Astrocyte of the spinal cord (primary cell): ENCODE results near the gene GID8.

Experiments used
- DNase-seq: peaks from one replicate; pipeline ENCODE4 v3.0.0; 2011; ENCODE audit warnings: low read depth, low spot score
- H3K4me3 ChIP-seq: 2 replicates; pipeline ENCODE4 v1.5.1; 2011; ENCODE audit warnings: low read depth, mild to moderate bottlenecking, low read length, moderate library complexity
- CTCF ChIP-seq: IDR thresholded peaks from 2 replicates; pipeline ENCODE4 v1.5.1; 2012; ENCODE audit warnings: low read depth, mild to moderate bottlenecking, low read length, inconsistent platforms
- in situ Hi-C: cut with HindIII; loops from 2 replicates; pipeline ENCODE4 v1.10.0; 2017; ENCODE audit warnings: low sequenced_read_pairs

GID8 gene

DNA sequence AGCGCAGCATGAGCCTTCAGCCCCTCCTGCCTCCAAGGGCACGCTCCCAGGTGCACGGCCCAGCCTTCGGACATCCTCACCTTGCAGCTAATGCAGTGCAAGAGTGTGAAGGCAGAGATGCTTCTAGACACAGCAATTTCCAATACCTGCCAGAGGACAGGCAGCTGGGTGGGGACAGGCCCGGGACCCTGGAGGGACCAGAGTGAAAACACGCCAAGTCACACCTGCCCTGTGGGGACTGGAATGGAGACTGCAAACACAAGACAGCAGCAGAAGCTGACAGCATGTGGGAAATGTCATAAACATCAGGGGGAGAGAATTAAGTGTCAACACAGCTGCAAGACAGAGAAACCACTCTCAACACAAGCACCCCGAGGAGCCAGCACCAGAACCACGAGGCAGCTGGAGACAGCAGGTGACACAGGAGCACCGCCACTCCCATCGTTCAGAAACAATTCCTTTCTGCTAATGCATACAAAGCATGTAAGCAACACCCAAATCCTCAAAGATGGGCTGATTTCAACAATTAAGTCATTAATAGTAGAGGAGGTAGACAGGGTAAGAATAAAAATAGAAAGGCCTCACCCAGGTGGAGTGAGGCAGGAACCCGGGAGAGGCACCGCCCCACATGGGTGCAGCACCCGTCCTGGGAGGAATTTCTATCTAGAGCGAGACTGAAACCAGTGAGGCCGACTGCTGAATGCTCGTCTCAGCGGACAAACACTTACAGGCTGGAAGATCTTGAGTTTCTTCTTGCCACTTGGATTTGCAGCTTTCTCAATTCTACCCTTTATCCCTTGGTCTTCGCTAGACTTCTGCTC is 28.8 kb upstream of the GID8 start:
- no peak for TF ChIP-seq CTCF
- no peak overlapping the region for H3K4me3 ChIP-seq
- in situ Hi-C loops, result no loop called here
- DNase-seq, result no peak

DNA sequence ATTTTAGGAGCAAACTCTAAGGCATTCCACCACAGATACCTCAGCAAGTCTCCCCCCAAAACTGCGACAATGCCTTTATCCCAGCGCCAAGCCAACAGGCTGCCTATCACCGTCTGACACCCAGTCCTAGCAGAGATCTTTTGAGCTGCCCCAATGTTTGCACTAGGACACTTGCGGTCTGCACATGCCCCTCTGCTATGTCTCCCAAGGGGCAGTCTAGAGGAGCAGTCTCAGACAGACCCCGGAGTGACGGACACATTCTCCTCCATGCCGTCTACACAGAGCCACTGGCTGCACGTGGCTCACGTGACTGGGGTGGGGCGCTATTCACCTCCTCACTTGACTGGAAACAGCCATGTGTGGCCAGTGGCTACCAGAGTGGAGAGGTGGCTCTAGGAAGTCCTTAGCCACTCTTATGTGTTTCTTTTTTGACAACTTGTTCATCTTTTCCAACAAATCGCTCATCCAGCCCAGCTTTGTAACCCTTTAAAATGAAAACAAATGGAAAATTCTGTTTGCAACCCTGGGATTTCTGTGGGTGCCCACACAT is 27.7 kb upstream of the GID8 start:
- no peak overlapping the region for H3K4me3 ChIP-seq
- in situ Hi-C loops, result no loop called here
- no peak for DNase-seq
- TF ChIP-seq CTCF, result no peak

DNA sequence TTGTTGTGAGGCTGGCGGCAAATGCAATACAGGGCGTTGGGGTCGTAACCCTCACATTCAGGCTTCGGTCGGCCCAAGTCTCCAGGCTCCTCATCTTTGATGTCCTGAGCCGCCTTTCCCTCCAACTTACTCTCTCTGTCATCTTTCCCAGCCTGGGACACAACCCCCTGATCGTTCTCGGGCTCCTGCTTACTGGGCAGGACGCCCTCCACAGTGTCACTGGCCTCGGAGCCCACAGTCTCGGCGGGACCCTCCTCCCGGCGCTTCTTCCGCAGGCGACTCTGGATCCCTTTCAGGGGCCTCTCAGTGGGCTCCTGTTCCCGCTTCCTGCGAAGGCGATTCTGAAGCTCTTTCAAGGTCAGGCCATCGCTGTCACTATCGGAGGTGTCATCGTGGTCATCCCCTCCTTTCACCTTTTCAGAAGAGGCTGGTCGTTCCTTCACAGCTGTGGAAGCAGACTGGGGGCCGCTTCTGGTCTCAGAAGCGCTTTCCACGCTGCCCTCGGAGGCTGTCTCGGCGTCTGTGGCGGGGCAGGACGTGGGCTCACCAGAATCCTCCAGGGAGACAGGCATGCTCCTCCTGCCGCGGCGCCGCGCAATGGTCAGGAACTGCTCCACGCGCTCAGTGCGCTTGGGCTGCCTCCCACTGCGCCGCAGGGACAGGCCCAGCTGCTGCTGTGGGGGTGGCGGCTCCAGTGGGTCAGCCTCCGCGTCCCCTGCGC is 27.0 kb upstream of the GID8 start:
- TF ChIP-seq CTCF, result no peak
- no peak for DNase-seq
- H3K4me3 ChIP-seq, result no peak overlapping the region
- in situ Hi-C loops, result no loop called here

- no peak for DNase-seq
- TF ChIP-seq CTCF, result no peak
- in situ Hi-C loops, result no loop called here
- no peak overlapping the region for H3K4me3 ChIP-seq
Measured at GRCh38 chr20:62911701-62912280, 26.2 kb upstream of the GID8 start.

DNA sequence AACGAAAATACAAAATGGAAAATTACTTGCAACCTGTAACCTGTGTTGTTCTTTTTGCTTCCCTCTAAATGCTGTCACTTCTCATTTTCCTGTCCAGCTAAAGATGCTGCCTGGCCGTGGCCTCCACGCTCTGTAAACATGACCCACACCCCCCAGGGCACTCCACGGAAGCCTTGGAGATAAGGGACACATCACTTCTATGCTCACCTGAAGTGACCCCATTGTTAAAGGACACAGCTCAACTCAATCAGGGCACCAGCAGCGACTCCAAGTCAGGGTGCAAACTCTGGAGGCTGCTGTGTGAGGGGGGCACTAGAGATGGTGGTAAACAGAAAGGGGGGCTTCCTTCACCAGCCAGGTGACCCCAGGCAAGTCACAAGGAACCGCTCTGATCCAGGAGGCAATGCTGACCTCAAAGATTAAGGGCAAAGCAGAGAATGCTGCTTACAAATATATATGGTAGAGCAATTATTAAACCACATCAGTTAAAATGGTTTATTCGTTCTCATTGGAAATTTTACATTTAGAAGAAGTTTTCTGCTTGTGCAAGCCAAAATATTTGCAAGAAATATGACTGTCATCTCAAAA is 24.8 kb upstream of the GID8 start:
- no peak overlapping the region for H3K4me3 ChIP-seq
- no peak for DNase-seq
- in situ Hi-C loops, result no loop called here
- no peak for TF ChIP-seq CTCF

DNA sequence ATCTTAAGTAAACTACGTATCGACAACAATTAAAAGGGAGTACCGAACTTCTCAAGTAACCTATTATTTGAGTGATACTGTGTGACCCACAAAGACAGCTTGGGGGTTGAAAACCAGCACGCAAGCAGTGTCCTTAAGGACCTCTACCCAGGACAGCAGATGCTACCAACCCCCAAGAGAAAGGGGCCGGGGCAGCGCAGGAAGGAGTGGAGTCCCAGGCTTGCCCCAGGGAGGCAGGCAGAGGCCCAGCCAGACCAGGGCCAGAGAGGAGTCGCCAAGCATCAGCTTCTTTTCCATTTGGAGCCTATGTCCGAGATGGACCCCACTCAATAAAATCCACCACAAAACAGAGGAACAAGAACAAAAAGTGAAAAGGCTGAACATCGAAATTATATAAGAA is 23.5 kb upstream of the GID8 start:
- DNase-seq, result no peak
- in situ Hi-C loops, result no loop called here
- no peak overlapping the region for H3K4me3 ChIP-seq
- TF ChIP-seq CTCF, result no peak
